Loucy (cell line): ENCODE results near the gene ANAPC2.

Experiments
- H2AFZ ChIP-seq: fragments of 200-600 bp; sonication (generic); 2 replicates; pipeline ENCODE4 v1.6.0; 2016; ENCODE audit warnings: antibody characterized with exemption, mild to moderate bottlenecking, low read length, moderate library complexity
- H3F3A ChIP-seq: fragments of 200-600 bp; 2 replicates; pipeline ENCODE4 v1.6.0; 2016; ENCODE audit warnings: antibody characterized with exemption, low read depth, mild to moderate bottlenecking
- H3K27me3 ChIP-seq: fragments of 200-600 bp; sonication (generic); 2 replicates; pipeline ENCODE4 v1.6.1; 2014; ENCODE audit warnings: low read length, mild to moderate bottlenecking; ENCODE audit not compliant: insufficient read depth, poor library complexity, severe bottlenecking
- H3K36me3 ChIP-seq: fragments of 200-600 bp; sonication (generic); 2 replicates; pipeline ENCODE4 v1.6.1; 2016; ENCODE audit warnings: low read length; ENCODE audit not compliant: insufficient read depth
- H3K4me1 ChIP-seq: fragments of 200-600 bp; sonication (generic); 2 replicates; pipeline ENCODE4 v1.5.1; 2014; ENCODE audit warnings: low read length, mild to moderate bottlenecking; ENCODE audit not compliant: insufficient read depth, poor library complexity, severe bottlenecking
- H3K4me2 ChIP-seq: fragments of 200-600 bp; sonication (generic); 2 replicates; pipeline ENCODE4 v1.6.0; 2014; ENCODE audit warnings: antibody characterized with exemption, low read length, low read depth, mild to moderate bottlenecking; ENCODE audit not compliant: poor library complexity, severe bottlenecking
- H3K4me3 ChIP-seq: fragments of 200-600 bp; sonication (generic); 2 replicates; pipeline ENCODE4 v1.5.1; 2014; ENCODE audit warnings: low read length, mild to moderate bottlenecking, mixed read lengths; ENCODE audit not compliant: poor library complexity, severe bottlenecking
- H3K79me2 ChIP-seq: fragments of 200-600 bp; sonication (generic); 2 replicates; pipeline ENCODE4 v1.6.1; 2014; ENCODE audit warnings: low read length; ENCODE audit not compliant: insufficient read depth
- H3K9ac ChIP-seq: fragments of 200-600 bp; sonication (generic); 2 replicates; pipeline ENCODE4 v1.6.0; 2014; ENCODE audit warnings: mild to moderate bottlenecking, low read depth, low read length, moderate library complexity; ENCODE audit not compliant: poor library complexity, severe bottlenecking
- H3K9me2 ChIP-seq: fragments of 200-600 bp; sonication (generic); replicated peaks from 2 replicates; pipeline ENCODE4 v1.6.1; 2016; ENCODE audit warnings: low read depth, low read length, mixed read lengths
- H3K9me3 ChIP-seq: fragments of 200-600 bp; sonication (generic); 2 replicates; pipeline ENCODE4 v1.6.1; 2014; ENCODE audit warnings: mild to moderate bottlenecking, antibody characterized with exemption, low read length, low read depth; ENCODE audit not compliant: insufficient read depth
- H4K20me1 ChIP-seq: fragments of 200-600 bp; sonication (generic); 2 replicates; pipeline ENCODE4 v1.6.0; 2014; ENCODE audit warnings: antibody characterized with exemption, low read length, mild to moderate bottlenecking; ENCODE audit not compliant: insufficient read depth, poor library complexity, severe bottlenecking
- CTCF ChIP-seq: fragments of 200-600 bp; sonication (generic); conservative IDR thresholded peaks from 2 replicates; pipeline ENCODE4 v1.5.1; 2014; ENCODE audit warnings: mild to moderate bottlenecking, antibody characterized with exemption, low read length
- EZH2phosphoT487 ChIP-seq: fragments of 200-600 bp; IDR thresholded peaks from 2 replicates; pipeline ENCODE4 v1.6.1; 2018; ENCODE audit warnings: antibody characterized with exemption, mild to moderate bottlenecking, moderate library complexity, borderline replicate concordance

Gene ANAPC2

GRCh38 chr9:137234055-137234697 lies 45.8 kb upstream of the ANAPC2 start:
- H2AFZ ChIP-seq, result no peak overlapping the region
- H3F3A ChIP-seq, result no peaks in the 10 kb centered on the region
- peaks cover 18% of the 10 kb centered on the region; the same call in 1 of the 2 replicates for H3K79me2 ChIP-seq
- H3K4me3 ChIP-seq, result no peak overlapping the region
- H3K9me3 ChIP-seq, result no peaks in the 10 kb centered on the region
- H3K4me1 ChIP-seq, result peaks cover 25% of the 10 kb centered on the region
- no peaks in the 10 kb centered on the region for H3K9me2 ChIP-seq
- no peaks in the 10 kb centered on the region for H4K20me1 ChIP-seq
- no peaks in the 10 kb centered on the region for H3K27me3 ChIP-seq
- no peak overlapping the region for H3K9ac ChIP-seq
- no peak for TF ChIP-seq EZH2phosphoT487
- no peak for TF ChIP-seq CTCF
- H3K4me2 ChIP-seq, result no peak overlapping the region
- H3K36me3 ChIP-seq, result no peaks in the 10 kb centered on the region

GRCh38 chr9:137233143-137233980 lies 45.0 kb upstream of the ANAPC2 start:
- H3K4me1 ChIP-seq, result peaks cover 18% of the 10 kb centered on the region
- no peak overlapping the region for H3K4me3 ChIP-seq
- H3K4me2 ChIP-seq, result no peak overlapping the region
- no peaks in the 10 kb centered on the region for H3F3A ChIP-seq
- H3K79me2 ChIP-seq, result peaks cover 9% of the 10 kb centered on the region; the same call in 1 of the 2 replicates
- H3K27me3 ChIP-seq, result no peaks in the 10 kb centered on the region
- no peaks in the 10 kb centered on the region for H3K36me3 ChIP-seq
- H3K9me3 ChIP-seq, result no peaks in the 10 kb centered on the region
- TF ChIP-seq EZH2phosphoT487 (no peak), CTCF (no peak)
- H2AFZ ChIP-seq, result no peak overlapping the region
- H3K9me2 ChIP-seq, result no peaks in the 10 kb centered on the region
- H3K9ac ChIP-seq, result no peak overlapping the region
- no peaks in the 10 kb centered on the region for H4K20me1 ChIP-seq

GRCh38 chr9:137232510-137232909 lies 44.1 kb upstream of the ANAPC2 start:
- Histone ChIP-seq H2AFZ (no peak overlapping the region), H3K9ac (no peak overlapping the region), H3K4me1 (peaks cover 10% of the 10 kb centered on the region), H4K20me1 (no peaks in the 10 kb centered on the region), H3F3A (no peaks in the 10 kb centered on the region), H3K79me2 (peaks cover 2% of the 10 kb centered on the region; the same call in 1 of the 2 replicates), H3K9me3 (no peaks in the 10 kb centered on the region), H3K4me3 (no peak overlapping the region), H3K36me3 (no peaks in the 10 kb centered on the region), H3K4me2 (no peak overlapping the region), H3K27me3 (no peaks in the 10 kb centered on the region), H3K9me2 (no peaks in the 10 kb centered on the region)
- TF ChIP-seq CTCF (no peak), EZH2phosphoT487 (no peak)
